DMS 273 (cell line): Measurements from ENCODE around the gene BCL2L2.
A peak's percentile ranks its signal among the peaks of the same experiment; 100 is the strongest.

Experiments used
- DNase-seq: peaks from one replicate; lab custom pipeline; 2025; ENCODE audit not compliant: unreplicated experiment; lab: John Stamatoyannopoulos, UW

BCL2L2 gene

GRCh38 chr14:23299211-23299957, 7.2 kb upstream of the BCL2L2 start:
- DNase-seq = peak; percentile 46

DNA sequence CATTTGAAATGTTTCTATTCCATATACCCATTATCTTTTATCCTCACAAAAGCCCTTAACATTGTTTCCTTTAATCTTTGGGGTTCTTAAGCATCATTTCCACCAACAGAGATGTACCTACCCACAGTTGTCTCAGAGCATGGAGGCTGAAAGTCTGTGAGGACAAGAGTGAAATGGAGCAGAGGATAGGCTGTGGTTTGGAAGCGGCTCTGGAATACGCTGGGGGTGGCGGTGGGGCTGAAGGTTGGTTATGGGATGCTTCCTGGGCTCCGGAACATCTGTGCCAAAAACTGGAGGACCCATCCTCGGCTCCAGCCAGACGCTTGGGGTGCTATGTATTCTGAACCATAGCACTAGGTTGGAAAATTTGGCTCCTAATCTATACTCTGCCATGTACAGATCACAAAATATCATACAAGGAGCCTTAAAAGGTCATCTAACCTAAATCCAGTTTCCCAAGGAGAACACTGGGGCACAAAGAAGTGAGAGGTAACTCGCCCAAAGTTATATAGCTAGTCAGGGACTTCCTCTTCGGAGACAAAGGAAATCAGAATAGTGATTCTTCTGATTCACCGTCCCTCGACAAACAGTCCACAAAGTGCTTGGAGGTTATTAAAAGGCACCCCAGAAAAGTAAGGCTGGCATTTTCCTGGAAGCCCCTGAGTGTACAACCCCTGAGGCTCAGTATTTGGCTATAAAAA, 6.5 kb upstream of the BCL2L2 start:
- DNase-seq = no peak

- DNase-seq = peak; percentile 43
Observed at GRCh38 chr14:23300687-23301223, 5.9 kb upstream of the BCL2L2 start.

GRCh38 chr14:23301288-23301968, 5.2 kb upstream of the BCL2L2 start:
- peak; percentile 99 for DNase-seq

DNA sequence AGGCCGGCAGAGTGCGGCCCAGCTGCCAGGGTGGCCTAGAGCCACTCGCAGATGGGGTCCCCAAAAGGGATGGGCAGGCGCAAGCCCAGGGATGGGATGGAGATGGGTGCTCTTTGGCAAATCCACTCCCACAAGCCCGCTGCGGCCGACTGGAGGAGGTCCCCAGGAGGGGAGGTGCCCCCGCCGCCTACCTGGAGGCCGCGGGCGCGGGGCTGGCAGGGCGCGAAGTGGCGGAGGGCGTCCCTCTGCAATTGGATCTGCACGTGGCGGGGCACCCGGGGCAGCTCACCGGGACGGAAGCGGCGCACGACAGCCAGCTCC, 4.7 kb upstream of the BCL2L2 start:
- DNase-seq = no peak

- DNase-seq = peak; percentile 87
Observed at GRCh38 chr14:23302290-23303225, 4.1 kb upstream of the BCL2L2 start, which contains the start of gene PPP1R3E. Gene PPP1R3E (minus strand): TSS chr14:23302859. CDS start chr14:23302576, 283 bp downstream.

DNA sequence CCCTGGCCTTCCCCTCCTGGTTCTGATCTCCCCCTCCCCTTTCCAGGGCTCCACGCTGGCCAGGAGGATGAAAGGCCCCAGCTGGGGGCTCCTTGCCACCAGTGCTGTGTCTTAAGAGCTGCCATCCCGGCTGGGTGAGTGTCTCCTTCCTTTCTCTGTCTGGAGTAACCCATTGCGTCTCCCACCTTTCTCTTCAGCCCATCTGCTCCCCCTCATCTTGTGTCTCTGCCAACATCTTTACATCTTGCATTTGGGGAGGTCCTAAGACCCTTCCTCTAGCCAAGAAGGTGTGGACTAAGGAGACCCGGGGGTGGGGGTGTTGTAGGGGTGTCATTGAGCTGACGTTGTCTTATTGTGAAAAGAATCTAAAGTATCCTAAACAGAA, 505 bp downstream of the BCL2L2 start:
- no peak for DNase-seq

DNA sequence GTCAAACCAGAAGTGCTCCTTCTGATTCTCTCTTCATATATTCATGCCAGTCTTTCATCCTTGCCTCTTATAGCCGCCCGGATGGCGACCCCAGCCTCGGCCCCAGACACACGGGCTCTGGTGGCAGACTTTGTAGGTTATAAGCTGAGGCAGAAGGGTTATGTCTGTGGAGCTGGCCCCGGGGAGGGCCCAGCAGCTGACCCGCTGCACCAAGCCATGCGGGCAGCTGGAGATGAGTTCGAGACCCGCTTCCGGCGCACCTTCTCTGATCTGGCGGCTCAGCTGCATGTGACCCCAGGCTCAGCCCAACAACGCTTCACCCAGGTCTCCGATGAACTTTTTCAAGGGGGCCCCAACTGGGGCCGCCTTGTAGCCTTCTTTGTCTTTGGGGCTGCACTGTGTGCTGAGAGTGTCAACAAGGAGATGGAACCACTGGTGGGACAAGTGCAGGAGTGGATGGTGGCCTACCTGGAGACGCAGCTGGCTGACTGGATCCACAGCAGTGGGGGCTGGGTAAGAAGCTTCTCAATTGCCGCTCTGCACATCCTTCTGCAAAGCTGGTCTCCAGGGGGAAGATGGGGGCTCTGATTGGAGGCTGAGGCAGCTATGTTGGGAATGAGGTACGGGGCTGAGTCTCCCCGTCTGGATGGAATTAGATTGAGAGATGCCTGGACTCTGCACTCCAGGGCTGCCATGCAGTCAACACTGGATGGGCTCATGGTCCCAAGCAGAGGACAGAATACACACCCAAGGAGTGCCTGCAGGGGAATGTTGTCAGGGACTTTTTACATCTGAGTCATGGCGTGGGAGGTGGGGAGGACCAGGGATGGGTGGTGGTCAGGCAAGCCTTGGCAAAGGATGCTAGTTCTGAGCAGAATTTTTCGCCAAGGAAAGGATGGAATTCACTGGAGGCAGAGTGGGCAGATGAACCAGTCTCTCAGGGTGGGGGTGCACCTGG, 1.3 kb downstream of the BCL2L2 start:
- no peak for DNase-seq

- no peak for DNase-seq
Observed at GRCh38 chr14:23308721-23309445, 2.2 kb downstream of the BCL2L2 start.

GRCh38 chr14:23310546-23310945, 3.9 kb downstream of the BCL2L2 start:
- no peak for DNase-seq

DNA sequence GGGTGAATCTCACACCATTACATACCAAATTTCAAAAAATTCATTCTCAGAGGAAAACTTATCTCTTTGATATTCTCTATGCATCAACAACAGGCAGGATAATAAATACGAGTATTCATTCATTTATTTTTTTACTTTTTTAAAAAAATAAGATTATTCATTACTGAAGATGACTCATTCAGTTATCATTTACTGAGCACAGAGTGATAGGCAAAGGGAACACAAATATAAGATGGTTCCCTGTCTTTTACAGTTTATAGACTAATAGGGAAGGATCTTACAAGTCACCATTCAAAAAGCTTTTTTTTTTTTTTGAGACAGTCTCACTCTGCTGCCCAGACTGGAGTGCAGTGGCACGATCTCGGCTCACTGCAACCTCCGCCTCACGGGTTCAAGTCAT, 9.7 kb downstream of the BCL2L2 start:
- DNase-seq = no peak

DNA sequence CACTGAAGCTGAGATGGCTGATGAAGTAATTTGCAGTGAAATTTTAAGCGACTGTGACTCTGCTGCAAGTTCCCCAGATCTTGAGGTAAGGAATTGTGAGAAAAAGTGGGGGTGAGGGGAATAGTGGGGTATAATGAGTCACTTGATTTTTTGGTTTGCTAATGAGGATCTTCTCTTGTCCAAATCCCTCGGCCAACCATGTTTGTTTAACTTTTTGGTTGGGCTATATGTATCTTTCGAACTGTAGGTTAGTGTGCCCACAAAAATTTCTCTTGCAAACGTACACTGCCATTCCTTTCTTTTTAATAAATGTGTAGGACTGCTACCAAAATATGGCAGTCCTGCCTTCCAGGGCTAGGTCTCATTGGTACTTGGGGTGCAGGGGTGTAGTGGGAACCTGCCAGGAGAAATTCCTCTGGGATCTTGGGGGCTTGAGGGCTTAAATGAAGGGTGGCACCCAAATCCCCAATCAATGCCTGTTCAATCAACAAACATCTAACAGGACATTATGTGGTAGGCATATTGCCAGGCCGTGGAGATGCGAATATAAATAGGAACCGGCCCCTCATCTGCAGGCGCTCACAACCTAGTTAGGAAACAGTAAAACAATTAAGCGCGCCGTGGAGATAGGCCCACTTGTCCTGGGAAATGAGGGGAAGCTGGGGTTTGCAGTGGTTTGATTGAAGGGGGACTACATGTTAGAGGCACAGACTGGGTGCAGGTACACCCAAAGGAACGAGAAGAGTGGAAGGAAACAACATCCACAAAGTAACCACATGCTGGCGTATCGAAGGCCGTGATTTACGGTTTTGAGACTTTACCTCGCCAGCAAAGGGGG, 13.3 kb downstream of the BCL2L2 start:
- DNase-seq = peak; percentile 49

- peak; percentile 100 for DNase-seq
Observed at GRCh38 chr14:23320584-23321571, 14.2 kb downstream of the BCL2L2 start, which contains the start of gene PABPN1. Gene PABPN1 (plus strand): TSS chr14:23321457. CDS start chr14:23321470, 13 bp downstream.

GRCh38 chr14:23321572-23322547, 15.2 kb downstream of the BCL2L2 start:
- DNase-seq = peak; percentile 71
